ENCODE results near the gene ATG16L1.

Gene ATG16L1

DNA sequence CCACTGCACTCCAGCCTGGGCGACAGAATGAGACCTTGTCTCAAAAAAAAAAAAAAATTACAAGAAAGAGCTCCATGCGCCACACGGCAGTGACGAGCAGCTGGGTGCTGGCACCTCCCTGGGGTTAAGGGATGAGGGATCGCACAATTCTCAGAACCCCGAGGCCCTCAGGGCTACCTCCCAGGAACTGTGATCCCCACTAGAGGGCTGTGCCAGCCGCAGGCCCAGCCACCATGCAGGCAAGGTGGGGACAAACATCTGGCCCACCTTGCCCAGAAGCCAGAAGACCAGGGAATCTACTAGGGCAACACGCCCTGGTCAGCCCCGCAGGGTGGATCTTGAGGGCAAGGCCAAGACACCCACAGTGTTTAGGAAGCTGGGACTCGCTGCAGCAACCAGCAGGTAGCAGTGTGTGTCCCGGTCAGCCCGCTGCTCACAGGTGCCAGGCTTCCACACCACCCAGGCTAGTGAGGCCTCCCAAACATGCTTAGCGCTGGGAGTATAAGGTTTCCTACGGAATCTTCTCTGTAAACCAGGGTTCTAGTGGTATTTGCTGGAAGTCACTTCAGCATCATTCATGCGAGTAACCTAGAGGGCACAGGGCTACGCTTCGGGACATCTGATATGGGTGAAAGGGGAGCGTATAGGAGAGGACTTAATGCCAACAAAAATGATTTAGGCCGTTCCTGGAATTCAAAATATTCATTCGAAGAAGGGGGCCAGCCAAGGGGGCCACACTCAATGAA is 62.9 kb downstream of the ATG16L1 start:
- TF ChIP-seq CTCF (IDR thresholded peaks at IDR 0.05; ENCODE audit: low read length) (no peak), EZH2 (IDR thresholded peaks at IDR 0.05; ENCODE audit: borderline replicate concordance, low read length) (no peak)
- H2AFZ ChIP-seq (ENCODE audit: low read length), result no peak overlapping the region
- H3K4me2 ChIP-seq (ENCODE audit: low read length), result no peak overlapping the region
- H3K79me2 ChIP-seq (ENCODE audit: insufficient read depth, low read length), result no peaks in the 10 kb centered on the region
- H3K9me3 ChIP-seq (ENCODE audit: low read length), result no peaks in the 10 kb centered on the region
- no peak overlapping the region for H3K27ac ChIP-seq (ENCODE audit: low read depth, low read length, poor library complexity, severe bottlenecking)
- no peak overlapping the region for H3K4me3 ChIP-seq (ENCODE audit: low read depth, low read length, poor library complexity, severe bottlenecking)
- H3K27me3 ChIP-seq (ENCODE audit: insufficient read depth, low read length), result no peaks in the 10 kb centered on the region; the same call in 1 of the 2 replicates
- no peaks in the 10 kb centered on the region for H3K36me3 ChIP-seq (ENCODE audit: insufficient read depth, low read length)
- H3K9ac ChIP-seq (ENCODE audit: low read length), result no peak overlapping the region
- no peaks in the 10 kb centered on the region for H3F3A ChIP-seq (ENCODE audit: insufficient read depth, low read length)
- H3K4me1 ChIP-seq (ENCODE audit: insufficient read depth, low read length, severe bottlenecking), result no peaks in the 10 kb centered on the region
- no peaks in the 10 kb centered on the region for H3K9me2 ChIP-seq (ENCODE audit: low read depth, low read length)
- H4K20me1 ChIP-seq (ENCODE audit: insufficient read depth, low read length), result no peaks in the 10 kb centered on the region

DNA sequence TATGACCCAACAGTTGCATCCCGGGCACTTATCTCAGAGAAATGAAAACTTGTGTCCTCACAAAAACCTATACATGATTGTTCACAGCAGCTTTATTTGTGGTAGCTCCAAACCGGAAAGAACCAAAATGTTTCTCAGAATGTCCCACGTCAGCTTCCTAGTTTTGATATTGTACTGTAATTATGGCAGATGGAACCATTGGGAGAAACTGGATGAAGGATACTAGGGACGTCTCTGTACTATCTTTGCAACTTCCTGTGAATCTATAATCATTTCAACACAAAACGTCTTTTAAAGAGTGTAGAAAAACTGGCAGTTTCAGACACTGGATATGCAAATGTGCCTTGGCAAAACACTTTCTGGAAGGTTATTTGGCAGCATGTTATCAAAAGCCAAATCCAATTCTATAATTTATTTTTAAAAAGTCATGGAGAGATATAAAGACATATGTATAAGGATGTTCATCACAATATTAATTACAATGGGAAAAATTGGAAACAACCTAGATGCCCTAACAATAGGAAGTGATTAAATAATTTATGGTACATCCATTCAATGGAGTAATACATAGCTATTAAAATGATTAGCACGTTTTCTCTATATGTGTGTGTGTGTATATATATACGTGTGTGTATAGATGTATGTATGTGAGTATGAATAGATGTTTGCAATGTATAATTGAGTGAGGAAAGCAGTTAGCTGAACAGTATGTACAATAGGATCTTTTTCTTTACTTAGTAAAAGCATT is 65.9 kb downstream of the ATG16L1 start:
- Histone ChIP-seq H3K4me3 (ENCODE audit: low read depth, low read length, poor library complexity, severe bottlenecking) (no peak overlapping the region), H3K9me2 (ENCODE audit: low read depth, low read length) (no peaks in the 10 kb centered on the region), H3K4me2 (ENCODE audit: low read length) (no peak overlapping the region), H3F3A (ENCODE audit: insufficient read depth, low read length) (no peaks in the 10 kb centered on the region), H3K4me1 (ENCODE audit: insufficient read depth, low read length, severe bottlenecking) (peaks cover 13% of the 10 kb centered on the region), H4K20me1 (ENCODE audit: insufficient read depth, low read length) (no peaks in the 10 kb centered on the region), H3K36me3 (ENCODE audit: insufficient read depth, low read length) (no peaks in the 10 kb centered on the region), H3K27ac (ENCODE audit: low read depth, low read length, poor library complexity, severe bottlenecking) (no peak overlapping the region), H2AFZ (ENCODE audit: low read length) (no peak overlapping the region), H3K9me3 (ENCODE audit: low read length) (no peaks in the 10 kb centered on the region), H3K27me3 (ENCODE audit: insufficient read depth, low read length) (no peaks in the 10 kb centered on the region; the same call in 1 of the 2 replicates), H3K9ac (ENCODE audit: low read length) (no peak overlapping the region), H3K79me2 (ENCODE audit: insufficient read depth, low read length) (no peaks in the 10 kb centered on the region)
- TF ChIP-seq EZH2 (IDR thresholded peaks at IDR 0.05; ENCODE audit: borderline replicate concordance, low read length), result no peak
- no peak for TF ChIP-seq CTCF (IDR thresholded peaks at IDR 0.05; ENCODE audit: low read length)

DNA sequence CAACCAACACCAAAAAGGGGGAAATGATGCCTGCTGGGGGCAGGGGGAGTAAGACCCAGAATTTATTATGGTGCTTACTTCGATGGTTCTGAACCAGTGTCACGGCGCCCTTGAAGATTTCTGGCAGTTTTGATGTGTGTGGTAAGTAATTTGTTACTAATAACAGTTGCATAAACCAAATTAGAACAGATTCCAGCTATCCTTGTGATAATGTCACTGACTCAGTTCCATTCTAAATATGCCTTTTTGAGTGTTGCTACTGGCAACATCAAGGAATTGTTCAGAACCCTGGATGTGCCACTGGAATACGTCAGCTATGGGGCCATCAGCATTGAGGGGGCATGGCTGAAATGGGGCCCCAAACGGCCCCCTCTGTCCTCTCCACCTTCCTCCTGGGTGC is 67.8 kb downstream of the ATG16L1 start:
- Histone ChIP-seq H3K9ac (ENCODE audit: low read length) (no peak overlapping the region), H3K79me2 (ENCODE audit: insufficient read depth, low read length) (no peaks in the 10 kb centered on the region), H4K20me1 (ENCODE audit: insufficient read depth, low read length) (no peaks in the 10 kb centered on the region), H3K9me2 (ENCODE audit: low read depth, low read length) (no peaks in the 10 kb centered on the region), H3K36me3 (ENCODE audit: insufficient read depth, low read length) (no peaks in the 10 kb centered on the region), H3K27me3 (ENCODE audit: insufficient read depth, low read length) (no peaks in the 10 kb centered on the region; the same call in 1 of the 2 replicates), H2AFZ (ENCODE audit: low read length) (no peak overlapping the region), H3K4me1 (ENCODE audit: insufficient read depth, low read length, severe bottlenecking) (peaks cover 13% of the 10 kb centered on the region), H3K9me3 (ENCODE audit: low read length) (no peaks in the 10 kb centered on the region), H3K4me3 (ENCODE audit: low read depth, low read length, poor library complexity, severe bottlenecking) (no peak overlapping the region), H3K27ac (ENCODE audit: low read depth, low read length, poor library complexity, severe bottlenecking) (no peak overlapping the region), H3F3A (ENCODE audit: insufficient read depth, low read length) (no peaks in the 10 kb centered on the region), H3K4me2 (ENCODE audit: low read length) (no peak overlapping the region)
- TF ChIP-seq CTCF (IDR thresholded peaks at IDR 0.05; ENCODE audit: low read length) (no peak), EZH2 (IDR thresholded peaks at IDR 0.05; ENCODE audit: borderline replicate concordance, low read length) (no peak)

Measured in OCI-LY1 (cell line).